ENCODE measurements around the gene PAPPA2. TPM values are rescaled to one million over a fixed set of nuclear protein-coding genes. Genes with fewer than 3 reads are reported as not detected.

Gene PAPPA2
- total and polyA plus RNA-seq, 2 donors from 2014 or later, result 4.9 to 93.5 TPM

- intact Hi-C loops (cut with DNase I), result no loop called here
Observed at GRCh38 chr1:176529395-176530090, 66.6 kb downstream of the PAPPA2 start.

DNA sequence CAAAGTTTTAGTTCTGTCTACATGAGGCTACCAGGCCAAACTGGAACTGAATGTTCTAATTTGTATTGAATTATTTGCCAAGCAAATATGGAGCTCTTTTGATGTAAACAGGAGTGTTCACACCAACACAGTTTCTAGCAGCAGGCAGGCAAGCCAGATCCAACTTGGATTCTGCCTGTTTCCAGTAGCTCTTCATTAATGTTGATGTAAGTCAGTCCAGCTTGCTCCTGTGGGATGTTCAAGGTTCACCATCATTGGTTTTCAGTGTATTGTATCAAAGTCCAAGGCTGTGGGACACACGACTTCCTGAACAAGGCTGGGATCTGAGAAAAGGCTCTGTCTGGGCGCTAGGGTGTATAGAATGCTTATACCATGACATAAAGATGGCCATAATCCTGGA is 68.1 kb downstream of the PAPPA2 start:
- Histone ChIP-seq H3K4me1 (ENCODE audit: control insufficient read depth in 2 of 3, insufficient read depth in 2 of 3, low read depth in 1 of 3, low read length in 3 of 3) (peaks cover 0 to 8% (median 0%) of the 10 kb centered on the region in 3 donors), H3K27me3 (ENCODE audit: control insufficient read depth, insufficient read depth, low read length) (no peaks in the 10 kb centered on the region), H3K9me3 (ENCODE audit: control insufficient read depth in 2 of 3, insufficient read depth in 1 of 3, low read length in 3 of 3) (no peaks in the 10 kb centered on the region), H3K9ac (ENCODE audit: low read length in 3 of 3) (no peak overlapping the region), H3K27ac (ENCODE audit: low read depth in 2 of 2, low read length in 2 of 2) (no peak overlapping the region), H3K4me3 (ENCODE audit: low read length in 3 of 3) (no peak overlapping the region), H3K36me3 (ENCODE audit: control insufficient read depth in 2 of 3, insufficient read depth in 3 of 3, low read length in 3 of 3) (no peaks in the 10 kb centered on the region)
- FAIRE-seq (no peak), DNase-seq (no peak)
- TF ChIP-seq, protein P1, sequence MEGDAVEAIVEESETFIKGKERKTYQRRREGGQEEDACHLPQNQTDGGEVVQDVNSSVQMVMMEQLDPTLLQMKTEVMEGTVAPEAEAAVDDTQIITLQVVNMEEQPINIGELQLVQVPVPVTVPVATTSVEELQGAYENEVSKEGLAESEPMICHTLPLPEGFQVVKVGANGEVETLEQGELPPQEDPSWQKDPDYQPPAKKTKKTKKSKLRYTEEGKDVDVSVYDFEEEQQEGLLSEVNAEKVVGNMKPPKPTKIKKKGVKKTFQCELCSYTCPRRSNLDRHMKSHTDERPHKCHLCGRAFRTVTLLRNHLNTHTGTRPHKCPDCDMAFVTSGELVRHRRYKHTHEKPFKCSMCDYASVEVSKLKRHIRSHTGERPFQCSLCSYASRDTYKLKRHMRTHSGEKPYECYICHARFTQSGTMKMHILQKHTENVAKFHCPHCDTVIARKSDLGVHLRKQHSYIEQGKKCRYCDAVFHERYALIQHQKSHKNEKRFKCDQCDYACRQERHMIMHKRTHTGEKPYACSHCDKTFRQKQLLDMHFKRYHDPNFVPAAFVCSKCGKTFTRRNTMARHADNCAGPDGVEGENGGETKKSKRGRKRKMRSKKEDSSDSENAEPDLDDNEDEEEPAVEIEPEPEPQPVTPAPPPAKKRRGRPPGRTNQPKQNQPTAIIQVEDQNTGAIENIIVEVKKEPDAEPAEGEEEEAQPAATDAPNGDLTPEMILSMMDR (IDR thresholded peaks at IDR 0.05; ENCODE audit: borderline replicate concordance, extremely low read depth, insufficient read depth), result no peak
- intact Hi-C loops (cut with DNase I), result no loop called here

More at GRCh38 chr1:176529395-176530090, 66.6 kb downstream of the PAPPA2 start:
- H3K4me3 ChIP-seq (ENCODE audit: low read length in 3 of 3), result no peak overlapping the region
- DNase-seq (no peak), FAIRE-seq (no peak)
- no peaks in the 10 kb centered on the region for H3K9me3 ChIP-seq (ENCODE audit: control insufficient read depth in 2 of 3, insufficient read depth in 1 of 3, low read length in 3 of 3)
- H3K36me3 ChIP-seq (ENCODE audit: control insufficient read depth in 2 of 3, insufficient read depth in 3 of 3, low read length in 3 of 3), result no peaks in the 10 kb centered on the region
- H3K27ac ChIP-seq (ENCODE audit: low read depth in 2 of 2, low read length in 2 of 2), result no peak overlapping the region
- H3K4me1 ChIP-seq (ENCODE audit: control insufficient read depth in 2 of 3, insufficient read depth in 2 of 3, low read depth in 1 of 3, low read length in 3 of 3), result peaks cover 0 to 8% (median 0%) of the 10 kb centered on the region in 3 donors
- no peak overlapping the region for H3K9ac ChIP-seq (ENCODE audit: low read length in 3 of 3)
- no peaks in the 10 kb centered on the region for H3K27me3 ChIP-seq (ENCODE audit: control insufficient read depth, insufficient read depth, low read length)
- TF ChIP-seq, protein P1 (IDR thresholded peaks at IDR 0.05; ENCODE audit: borderline replicate concordance, extremely low read depth, insufficient read depth), result no peak

DNA sequence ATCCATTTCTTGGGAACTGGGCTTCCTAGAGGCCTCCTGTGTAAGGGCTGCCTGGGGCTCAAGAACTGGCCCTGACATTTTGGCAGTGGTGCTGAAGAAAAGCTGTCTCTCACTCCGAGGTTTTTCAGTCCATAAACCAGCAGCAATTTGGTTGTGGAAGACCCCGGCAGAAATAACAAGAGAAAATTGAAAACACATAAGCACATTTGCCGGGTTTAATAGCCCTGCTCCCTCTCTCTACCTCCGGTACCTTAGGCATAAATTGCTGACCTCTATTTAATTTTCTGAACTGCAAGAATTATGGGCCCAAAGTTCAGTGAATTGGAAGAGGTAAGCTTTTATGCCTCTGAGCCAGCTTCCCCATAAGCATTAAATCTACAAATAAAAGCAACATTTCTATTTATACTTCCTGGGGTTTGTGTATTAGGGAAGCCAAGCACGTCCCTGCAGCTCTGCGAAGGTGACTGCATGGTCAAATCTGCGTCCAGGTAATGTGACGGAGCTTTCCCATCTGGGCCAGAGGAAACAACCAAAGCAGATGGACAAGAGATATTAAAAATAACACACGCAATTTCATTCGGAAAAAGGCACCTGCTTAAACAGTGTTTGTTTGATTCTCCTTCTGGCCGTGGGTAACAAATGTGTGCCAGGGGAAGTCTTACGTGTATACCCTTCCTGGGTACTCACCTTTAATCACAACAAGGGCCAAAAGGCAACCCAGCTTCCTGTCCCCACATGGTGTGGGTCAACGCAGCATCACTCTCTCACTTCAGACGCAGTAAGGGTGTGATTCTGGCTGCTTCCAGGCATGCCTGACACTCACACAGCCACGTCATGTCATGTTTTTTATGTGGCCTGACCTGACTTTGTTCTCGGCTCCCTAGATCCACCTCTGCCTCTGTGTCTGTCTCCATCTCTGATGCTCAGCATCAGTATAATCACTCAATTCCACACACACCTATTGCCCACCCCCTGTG is 69.2 kb downstream of the PAPPA2 start:
- Histone ChIP-seq H3K4me3 (ENCODE audit: low read length in 3 of 3) (no peak overlapping the region), H3K27ac (ENCODE audit: low read depth in 2 of 2, low read length in 2 of 2) (peak overlapping the region; percentile 23 to 35), H3K27me3 (ENCODE audit: control insufficient read depth, insufficient read depth, low read length) (no peaks in the 10 kb centered on the region), H3K36me3 (ENCODE audit: control insufficient read depth in 2 of 3, insufficient read depth in 3 of 3, low read length in 3 of 3) (no peaks in the 10 kb centered on the region), H3K9ac (ENCODE audit: low read length in 3 of 3) (no peak overlapping the region), H3K4me1 (ENCODE audit: control insufficient read depth in 2 of 3, insufficient read depth in 2 of 3, low read depth in 1 of 3, low read length in 3 of 3) (peaks cover 0 to 8% (median 0%) of the 10 kb centered on the region in 3 donors), H3K9me3 (ENCODE audit: control insufficient read depth in 2 of 3, insufficient read depth in 1 of 3, low read length in 3 of 3) (no peaks in the 10 kb centered on the region)
- FAIRE-seq, result no peak
- TF ChIP-seq, protein P1 (IDR thresholded peaks at IDR 0.05; ENCODE audit: borderline replicate concordance, extremely low read depth, insufficient read depth), result no peak
- DNase-seq, result peak in 3 of 5 donors; percentile 50 to 75 (median 74)
- intact Hi-C loops (cut with DNase I), result no loop called here

Measured in kidney (tissue), 14 donors.